ENCODE results near the gene BCAT1.
"Not testable (repeated sequence)": the region's sequence is repeated elsewhere in the genome, so short reads cannot be mapped to it uniquely, and the experiment has no call there.

Gene BCAT1

DNA sequence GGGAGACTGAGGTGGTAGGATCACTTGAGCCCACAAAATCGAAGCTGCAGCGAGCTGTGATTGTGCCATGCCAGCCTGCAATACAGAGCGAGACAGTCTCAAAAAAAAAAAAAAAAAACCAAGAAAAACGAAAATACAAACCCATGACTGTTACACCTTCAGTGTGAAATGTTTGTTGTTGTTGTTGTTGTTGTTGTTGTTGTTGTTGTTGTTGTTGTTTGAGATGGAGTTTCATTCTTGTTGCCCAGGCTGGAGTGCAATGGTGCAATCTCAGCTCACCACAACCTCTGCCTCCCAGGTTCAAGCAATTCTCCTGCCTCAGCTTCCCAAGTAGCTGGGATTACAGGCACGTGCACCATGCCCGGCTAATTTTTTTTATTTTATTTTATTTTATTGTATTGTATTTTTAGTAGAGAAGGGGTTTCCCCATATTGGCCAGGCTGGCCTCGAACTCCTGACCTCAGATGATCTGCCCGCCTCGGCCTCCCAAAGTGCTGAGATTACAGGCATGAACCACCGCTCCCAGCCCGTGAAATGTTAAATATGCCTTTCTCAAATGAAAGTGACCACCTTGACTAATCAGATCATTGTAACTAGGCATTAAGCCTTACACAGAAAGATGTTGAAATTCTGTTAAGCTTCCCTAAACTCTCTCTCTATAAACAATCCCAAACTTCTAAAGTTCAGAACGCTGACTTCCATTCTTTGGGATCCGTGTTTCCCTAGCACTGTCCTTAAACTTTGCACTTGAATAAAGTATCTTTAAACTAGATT, 20.2 kb downstream of the BCAT1 start:
- not testable (repeated sequence) for DNase-seq (ENCODE audit: low read depth in 2 of 2)

DNA sequence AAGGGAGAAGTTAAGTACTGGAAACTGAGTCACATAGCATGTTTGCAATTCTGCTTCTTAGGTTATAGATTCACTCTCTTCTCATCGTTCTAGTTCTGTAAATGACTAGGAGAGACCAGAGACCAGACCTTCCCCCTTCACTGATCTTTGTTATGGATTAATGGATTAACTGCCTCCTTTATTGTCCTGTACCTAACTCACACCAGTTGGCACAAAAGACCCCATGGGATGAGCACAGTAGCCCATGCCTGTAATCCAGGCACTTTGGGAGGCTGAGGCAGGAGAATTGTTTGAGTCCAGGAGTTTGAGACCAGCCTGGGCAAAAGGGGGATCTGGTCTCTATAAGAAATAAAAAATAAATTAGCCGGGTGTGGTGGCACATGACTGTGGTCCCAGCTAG, 20.8 kb downstream of the BCAT1 start:
- DNase-seq (ENCODE audit: low read depth in 2 of 2): no peak

DNA sequence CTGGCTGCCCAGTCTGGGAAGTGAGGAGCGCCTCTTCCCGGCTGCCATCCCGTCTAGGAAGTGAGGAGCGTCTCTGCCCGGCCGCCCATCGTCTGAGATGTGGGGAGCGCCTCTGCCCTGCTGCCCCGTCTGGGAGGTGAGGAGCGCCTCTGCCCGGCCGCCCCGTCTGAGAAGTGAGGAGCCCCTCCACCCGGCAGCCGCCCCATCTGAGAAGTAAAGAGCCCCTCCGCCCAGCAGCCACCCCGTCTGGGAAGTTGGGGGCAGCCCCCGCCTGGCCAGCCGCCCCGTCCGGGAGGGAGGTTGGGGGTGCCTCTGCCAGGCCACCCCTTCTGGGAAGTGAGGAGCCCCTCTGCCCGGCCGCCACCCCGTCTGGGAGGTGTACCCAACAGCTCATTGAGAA, 22.8 kb downstream of the BCAT1 start:
- DNase-seq (ENCODE audit: low read depth in 2 of 2): not testable (repeated sequence)

DNA sequence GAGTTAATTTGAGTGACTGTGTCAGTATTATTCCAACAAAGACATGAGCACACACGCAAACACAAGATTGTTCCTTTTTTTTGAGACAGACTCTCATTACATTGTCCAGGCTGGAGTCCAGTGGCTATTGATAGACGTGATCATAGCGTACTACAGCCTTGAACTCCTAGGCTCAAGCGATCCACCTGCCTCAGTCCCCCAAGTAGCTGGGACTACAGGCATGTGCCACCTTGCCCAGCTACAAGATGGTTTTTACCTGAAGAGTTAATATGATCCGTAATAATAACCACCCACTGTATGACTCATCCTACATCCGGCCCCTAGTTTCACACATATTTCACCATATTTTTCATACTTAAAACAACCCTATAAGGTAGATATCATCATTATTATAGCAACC, 26.8 kb downstream of the BCAT1 start:
- DNase-seq (ENCODE audit: low read depth in 2 of 2): no peak

DNA sequence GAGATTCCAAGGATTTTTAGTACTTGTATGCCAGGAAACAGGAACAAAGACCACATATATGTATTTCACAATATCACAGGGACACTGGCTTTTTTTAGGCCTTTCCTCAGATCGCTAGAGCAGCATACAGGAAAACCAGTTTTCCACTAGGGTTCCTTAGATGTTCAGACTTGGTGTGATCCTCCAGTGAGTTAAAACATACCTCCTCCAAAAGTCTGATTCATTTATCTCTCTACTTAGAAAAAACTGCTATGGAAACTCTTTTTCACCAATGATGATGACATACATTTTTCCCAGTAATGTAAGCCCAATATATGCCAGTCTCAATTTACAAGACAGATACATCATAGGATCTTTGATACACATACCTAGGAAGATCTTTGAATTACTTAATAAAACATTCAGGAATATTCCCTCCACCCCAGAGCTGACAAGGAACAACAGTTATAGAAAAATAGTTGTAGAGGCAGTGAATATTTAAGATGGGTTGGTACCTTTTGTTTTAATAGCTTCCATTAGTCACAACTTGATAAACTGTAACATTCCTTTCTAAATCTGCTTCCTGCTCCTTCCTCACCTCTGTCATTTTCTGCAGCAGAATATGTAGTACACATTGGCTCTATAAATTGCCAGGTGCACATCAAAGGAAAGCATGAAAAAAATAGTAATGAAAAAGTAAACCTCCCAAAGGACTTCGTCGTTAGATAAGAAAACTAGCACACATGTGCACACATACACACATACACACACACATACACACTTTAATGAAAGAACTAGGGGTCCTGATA, 27.5 kb downstream of the BCAT1 start:
- DNase-seq (ENCODE audit: low read depth in 2 of 2): no peak

DNA sequence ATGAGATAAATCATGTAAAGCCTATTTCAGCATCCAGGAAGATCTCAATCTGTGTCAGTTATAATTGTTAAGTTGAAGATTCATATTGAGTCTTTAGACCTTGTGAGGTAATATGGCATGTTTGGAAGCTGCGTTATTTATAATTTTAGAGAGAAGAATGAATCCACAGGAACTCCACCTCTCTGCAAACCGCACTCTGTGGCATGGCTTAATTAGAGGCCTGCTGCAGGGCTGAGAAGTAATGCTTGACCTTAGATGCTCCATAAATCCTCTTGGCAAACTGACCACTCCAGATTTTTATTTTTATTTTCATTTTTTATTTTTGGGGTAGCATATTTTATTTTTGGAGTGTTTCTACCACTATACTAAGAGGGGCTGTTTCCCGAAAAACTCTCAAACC, 28.8 kb downstream of the BCAT1 start:
- no peak for DNase-seq (ENCODE audit: low read depth in 2 of 2)

DNA sequence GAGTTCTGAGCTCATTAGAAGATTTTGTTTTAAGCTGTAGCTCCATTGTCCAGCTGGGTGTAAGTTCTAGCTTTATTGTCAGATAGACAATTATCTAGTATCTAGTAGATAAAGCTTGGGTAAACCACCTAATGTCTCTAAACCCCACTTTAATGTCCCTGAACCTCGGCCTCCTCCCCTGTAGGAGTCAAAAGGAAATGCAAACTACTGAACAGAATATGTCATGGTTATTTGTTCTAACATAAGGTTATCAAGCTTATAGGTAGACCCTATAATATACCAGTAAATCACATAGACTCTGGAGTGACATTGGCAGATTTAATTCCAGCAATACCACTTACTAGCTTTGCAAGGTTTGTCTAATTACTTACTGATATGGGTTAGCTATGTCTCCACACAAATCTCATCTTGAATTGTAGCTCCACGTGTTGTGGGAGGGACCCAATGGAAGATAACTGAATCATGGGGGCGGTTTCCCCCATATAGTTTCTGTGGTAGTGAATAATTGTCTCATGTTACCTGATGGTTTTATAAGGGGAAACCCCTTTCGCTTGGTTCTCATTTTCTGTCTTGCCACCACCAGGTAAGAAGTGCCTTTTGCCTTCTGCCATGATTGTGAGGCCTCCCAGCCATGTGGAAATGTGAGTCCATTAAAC, 29.4 kb downstream of the BCAT1 start:
- no peak for DNase-seq (ENCODE audit: low read depth in 2 of 2)

DNA sequence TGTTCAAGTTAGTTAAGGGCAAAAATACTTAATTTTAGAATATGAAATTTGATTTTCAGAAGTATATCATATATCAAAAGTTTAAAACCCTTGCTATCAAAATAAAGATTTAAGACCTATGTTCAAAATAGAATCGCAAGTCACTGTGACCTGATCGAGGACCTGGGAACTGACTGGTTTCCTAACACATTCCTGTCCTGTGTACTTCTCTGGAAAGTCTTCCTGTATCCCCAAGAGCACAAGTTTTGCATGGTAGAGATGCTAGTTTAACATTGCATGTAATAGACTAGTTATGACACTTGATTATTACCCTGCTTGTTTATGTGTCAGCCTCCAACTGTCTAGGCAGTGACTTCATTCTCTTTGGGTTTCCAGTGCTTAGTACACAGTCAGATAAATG, 30.3 kb downstream of the BCAT1 start:
- no peak for DNase-seq (ENCODE audit: low read depth in 2 of 2)

DNA sequence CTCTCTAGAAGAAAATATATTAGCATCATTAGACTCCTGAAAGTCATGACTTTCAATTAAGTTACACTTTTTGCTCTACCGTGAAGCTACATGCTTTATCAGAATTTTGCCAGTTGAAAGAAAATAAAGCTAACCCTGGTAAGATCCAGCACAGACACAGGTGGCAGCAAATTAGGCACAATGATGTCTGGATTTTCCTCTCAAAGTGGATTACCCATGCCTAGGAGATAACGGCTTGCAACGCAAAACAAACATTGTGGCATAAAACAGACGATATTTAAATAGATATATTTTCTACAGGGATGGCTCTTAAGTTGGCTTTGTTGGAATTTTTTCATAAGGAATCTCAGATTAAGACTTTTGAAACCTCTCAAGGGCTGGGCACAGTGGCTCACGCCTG, 33.4 kb downstream of the BCAT1 start:
- no peak for DNase-seq (ENCODE audit: low read depth in 2 of 2)

DNA sequence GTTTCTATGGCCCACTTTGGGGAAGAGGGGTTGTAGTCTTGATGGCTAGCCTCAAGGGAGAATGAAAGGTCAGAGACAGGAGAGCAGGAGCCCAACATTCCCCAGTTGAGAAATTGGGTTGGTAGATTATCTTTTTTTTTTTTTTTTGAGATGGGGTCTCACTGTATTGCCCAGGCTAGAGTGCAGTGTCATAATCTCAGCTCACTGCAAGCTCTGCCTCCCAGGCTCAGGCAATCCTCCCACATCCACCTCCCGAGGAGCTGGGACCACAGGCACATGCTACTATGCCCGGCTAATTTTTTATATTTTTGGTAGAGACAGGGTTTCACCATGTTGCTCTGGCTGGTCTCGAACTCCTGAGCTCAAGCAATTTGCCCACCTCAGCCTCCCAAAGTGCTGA, 34.9 kb downstream of the BCAT1 start:
- DNase-seq (ENCODE audit: low read depth in 2 of 2): no peak

DNA sequence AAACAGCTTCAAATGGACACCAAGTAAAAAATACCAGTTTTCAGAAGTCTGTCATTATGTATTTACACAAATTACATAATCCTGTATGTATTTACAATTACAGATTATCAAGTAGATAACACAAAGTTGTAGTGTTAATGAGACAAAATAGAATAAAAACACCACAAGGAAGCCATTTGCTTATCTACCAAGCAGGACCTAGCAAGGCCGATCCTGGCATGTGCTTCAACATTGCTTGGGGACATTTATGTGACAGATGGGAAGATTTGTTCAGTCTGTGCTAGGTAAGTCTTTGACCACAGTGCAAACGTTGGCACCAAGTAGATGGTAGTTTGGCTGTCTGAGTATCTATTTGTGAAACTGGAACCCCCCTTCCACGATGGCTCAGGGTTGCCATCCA, 35.8 kb downstream of the BCAT1 start:
- DNase-seq (ENCODE audit: low read depth in 2 of 2): no peak

DNA sequence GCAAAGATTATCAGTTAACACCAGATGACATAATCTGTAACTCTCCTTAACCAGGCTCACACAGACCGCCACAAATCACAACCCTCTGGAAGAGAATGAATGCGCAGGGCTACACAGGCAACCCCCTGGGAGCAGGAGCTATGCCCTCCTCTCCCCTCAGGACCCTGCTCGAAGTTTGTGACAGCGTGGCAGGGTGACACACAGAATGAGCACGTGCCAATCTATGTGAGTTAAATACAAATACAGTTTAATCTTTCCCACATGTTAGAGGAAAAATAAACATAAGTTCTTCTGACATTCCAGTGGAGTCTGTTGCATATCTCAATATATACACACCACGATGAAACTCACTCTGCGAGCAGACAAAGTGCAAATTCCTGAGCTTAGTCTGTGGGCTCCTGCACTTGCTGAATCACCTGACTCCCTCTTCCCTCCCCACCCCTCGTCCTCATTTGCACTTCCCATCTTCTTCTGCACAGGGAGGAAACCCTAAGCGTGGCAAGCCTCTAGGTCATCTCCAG, 37.6 kb downstream of the BCAT1 start:
- no peak for DNase-seq (ENCODE audit: low read depth in 2 of 2)

DNA sequence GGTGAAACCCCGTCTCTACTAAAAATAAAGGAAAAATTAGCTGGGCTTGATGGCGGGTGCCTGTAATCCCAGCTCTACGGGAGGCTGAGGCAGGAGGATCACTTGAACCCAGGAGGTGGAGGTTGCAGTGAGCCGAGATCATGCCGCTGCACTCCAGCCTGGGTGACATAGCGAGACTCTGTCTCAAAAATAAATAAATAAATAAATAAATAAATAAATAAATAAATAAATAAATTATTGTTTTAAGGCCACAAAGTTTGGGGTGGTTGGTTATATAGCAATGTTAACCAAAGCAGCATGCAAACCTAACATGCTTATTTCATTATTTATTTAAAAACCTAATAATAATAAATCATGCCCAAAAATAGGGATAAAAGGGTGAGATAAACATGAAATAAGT, 38.7 kb downstream of the BCAT1 start:
- not testable (repeated sequence) for DNase-seq (ENCODE audit: low read depth in 2 of 2)

DNA sequence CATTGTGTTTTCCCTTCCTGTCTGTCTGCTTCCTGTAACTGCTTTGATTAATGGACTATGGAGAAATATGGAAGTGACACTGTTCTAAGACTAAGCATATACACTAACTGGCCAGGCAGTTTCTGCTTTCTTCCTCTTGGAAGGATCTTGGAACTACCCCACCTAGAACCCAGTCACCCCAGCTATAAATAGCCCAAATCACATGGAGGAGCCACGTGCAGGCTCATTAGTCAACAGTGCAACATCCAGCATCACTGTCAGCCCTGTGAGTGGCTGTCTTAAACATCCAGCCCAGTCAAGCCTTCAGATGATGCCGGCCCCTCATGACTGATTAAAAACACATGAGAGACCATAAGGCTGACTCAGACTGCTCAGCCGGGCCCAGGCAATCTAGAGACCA, 39.2 kb downstream of the BCAT1 start:
- no peak for DNase-seq (ENCODE audit: low read depth in 2 of 2)

DNA sequence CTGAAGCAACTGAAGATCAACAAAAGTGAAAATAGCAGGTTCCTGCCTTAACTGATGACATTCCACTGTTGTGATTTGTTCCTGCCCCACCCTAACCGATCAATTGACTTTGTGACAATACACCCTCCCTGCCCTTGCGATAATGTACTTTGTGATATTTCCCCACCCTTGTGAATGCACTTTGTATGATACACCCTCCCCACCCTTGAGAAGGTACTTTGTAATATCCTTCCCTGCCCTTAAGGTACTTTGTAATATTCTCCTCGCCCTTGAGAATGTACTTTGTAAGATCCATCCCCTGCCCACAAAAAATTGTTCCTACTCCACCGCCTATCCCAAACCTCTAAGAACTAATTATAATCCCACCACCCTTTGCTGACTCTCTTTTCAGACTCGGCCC, 41.4 kb downstream of the BCAT1 start:
- DNase-seq (ENCODE audit: low read depth in 2 of 2): no peak

DNA sequence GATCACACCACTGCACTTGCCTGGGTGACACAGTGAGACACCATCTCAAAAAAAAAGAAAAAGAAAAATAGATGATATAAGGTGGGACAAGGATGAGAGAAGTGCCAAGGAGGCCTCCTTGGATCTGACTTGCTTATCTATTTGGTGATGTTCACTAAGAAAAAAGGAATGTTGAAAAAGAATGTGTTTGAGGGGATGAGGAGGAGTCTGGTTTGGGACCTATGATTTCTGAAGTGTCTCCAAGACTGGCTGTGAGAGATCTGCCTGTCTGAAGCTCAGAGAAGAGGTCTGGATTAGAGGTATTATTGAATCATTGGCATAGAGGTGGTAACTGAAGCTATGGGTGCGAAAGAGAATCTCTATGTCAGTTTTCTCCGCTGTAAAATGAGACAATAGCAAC, 42.8 kb downstream of the BCAT1 start:
- no peak for DNase-seq (ENCODE audit: low read depth in 2 of 2)

DNA sequence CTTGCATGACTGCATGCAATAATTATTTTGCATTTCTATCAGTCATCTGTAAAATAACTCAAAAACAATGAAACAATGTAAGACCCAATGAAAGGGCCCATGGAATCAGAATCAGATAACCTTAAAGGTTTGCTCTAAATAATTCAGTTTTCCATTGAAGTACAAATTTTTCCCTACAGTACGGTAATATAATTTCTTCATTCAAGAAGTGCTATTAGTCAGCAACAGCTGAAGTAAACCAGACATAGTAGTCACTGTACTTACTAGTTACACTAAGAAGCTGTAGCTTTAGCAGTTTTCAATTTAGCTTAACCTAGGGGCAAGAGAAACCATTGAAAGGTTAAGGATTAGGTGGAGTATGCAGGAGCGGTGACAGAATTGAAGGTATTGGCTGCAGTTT, 43.5 kb downstream of the BCAT1 start:
- no peak for DNase-seq (ENCODE audit: low read depth in 2 of 2)

DNA sequence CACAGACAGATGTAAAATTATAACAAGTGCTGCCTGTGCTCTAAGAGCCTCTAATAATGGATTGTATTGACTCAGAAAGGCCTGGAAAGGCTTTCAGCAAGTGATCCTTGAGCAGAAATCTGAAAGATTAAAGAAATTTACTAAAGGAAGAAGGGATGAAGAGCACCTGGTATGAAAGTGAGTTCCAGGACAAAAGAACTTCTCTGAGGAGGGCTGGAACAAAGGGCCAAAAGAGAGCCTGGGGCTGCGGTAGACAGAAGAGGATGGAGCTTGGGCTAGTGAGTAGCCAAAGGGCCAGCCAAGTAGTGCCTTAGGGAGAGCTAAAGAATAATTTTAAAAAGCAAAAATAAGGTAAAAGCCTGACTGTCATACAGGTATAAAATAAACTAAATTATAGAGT, 44.0 kb downstream of the BCAT1 start:
- no peak for DNase-seq (ENCODE audit: low read depth in 2 of 2)

DNA sequence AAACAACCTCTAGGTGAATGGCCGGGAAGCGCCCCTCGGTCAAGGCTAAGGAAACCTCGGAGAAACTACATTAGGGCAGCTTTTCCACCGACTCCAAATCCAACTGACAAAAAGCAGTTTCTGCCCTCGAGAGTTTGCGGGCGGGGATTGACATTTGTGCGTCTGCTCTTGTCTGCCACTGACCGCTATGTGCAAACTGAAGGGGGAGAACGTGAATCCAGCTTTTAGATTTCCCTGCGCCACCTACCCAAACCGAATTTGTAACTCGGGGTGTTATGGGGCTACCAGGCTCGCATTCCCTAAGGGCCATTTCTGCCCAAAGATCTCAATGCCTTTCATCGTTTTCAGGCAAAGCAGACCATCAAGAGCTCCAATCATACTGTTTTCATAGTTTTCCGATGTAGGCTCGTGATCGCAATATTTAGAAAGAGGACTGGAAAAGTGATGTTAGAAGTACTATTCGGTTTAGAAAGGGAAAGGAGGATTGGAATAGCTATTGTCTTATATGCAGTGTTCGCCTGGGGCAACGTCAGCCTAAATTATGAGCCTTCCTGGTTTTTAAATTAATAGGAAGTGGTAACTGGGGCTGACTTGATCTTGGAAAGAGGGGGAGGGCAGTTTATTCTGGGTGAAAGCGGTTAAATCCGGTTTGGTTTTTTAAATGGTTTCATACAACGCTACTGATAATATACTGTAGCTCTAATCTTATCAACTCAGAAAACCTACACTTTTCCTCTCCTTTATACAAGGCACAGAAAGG, 45.4 kb downstream of the BCAT1 start:
- DNase-seq (ENCODE audit: low read depth in 2 of 2): no peak

DNA sequence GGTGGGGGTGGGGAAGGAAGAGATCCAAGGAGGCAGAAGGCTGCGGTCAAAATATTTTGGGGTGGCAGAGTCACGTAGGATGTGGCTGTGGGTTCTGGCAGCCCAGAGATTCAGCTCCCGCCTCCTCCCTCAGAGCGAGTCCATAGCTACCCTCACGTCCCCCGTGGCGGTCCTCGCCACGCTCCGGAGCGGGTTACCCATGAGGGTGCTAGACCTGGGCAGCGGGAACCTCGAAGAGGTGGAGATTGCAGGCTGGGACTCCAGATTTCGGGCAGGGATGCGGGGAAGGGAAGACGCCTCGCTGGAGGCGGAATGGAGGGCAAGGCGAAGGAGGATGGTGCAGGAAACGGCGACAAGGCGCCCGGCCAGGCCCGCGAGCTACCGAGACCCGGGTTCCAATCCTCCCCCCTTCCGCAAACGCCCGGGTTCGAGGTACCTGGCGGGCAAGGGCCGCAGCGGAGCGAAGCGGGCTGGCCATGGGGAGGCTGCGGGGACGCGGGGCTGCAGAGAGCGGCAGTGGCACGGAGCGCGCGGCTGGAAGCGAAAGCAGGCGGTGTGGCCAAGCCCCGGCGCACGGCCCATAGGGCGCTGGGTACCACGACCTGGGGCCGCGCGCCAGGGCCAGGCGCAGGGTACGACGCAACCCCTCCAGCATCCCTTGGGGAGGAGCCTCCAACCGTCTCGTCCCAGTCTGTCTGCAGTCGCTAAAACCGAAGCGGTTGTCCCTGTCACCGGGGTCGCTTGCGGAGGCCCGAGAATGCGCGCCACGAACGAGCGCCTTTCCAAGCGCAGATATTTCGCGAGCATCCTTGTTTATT, 46.2 kb downstream of the BCAT1 start:
- DNase-seq (ENCODE audit: low read depth in 2 of 2): no peak
